Transverse colon (tissue), 4 donors: ENCODE measurements around the gene MEF2D.

Source experiments
- POLR2AphosphoS5 ChIP-seq, 3 donors: sonication (generic); formaldehyde crosslinking; IDR thresholded peaks; one replicate each; pipeline ENCODE4 v1.6.1; 2016; ENCODE audit warnings: antibody characterized with exemption in 3 of 3
- TF ChIP-seq, protein P1 (sequence below), 5 experiments: fragments of 200-600 bp in 3 of 5; fragments of 450-650 bp in 2 of 5; sonication (generic) in 3 of 5; IDR thresholded peaks; 1 replicate in 2 of 5; 2 replicates in 3 of 5; pipeline ENCODE4 v1.5.1; 2016 to 2017; ENCODE audit warnings: antibody characterized with exemption in 5 of 5, inconsistent platforms in 3 of 5, mild to moderate bottlenecking in 2 of 5, moderate library complexity in 1 of 5

GRCh38 chr1:156506450-156506849 is 5.9 kb upstream of the MEF2D start:
- TF ChIP-seq, protein P1, sequence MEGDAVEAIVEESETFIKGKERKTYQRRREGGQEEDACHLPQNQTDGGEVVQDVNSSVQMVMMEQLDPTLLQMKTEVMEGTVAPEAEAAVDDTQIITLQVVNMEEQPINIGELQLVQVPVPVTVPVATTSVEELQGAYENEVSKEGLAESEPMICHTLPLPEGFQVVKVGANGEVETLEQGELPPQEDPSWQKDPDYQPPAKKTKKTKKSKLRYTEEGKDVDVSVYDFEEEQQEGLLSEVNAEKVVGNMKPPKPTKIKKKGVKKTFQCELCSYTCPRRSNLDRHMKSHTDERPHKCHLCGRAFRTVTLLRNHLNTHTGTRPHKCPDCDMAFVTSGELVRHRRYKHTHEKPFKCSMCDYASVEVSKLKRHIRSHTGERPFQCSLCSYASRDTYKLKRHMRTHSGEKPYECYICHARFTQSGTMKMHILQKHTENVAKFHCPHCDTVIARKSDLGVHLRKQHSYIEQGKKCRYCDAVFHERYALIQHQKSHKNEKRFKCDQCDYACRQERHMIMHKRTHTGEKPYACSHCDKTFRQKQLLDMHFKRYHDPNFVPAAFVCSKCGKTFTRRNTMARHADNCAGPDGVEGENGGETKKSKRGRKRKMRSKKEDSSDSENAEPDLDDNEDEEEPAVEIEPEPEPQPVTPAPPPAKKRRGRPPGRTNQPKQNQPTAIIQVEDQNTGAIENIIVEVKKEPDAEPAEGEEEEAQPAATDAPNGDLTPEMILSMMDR (IDR thresholded peaks at IDR 0.05) = no peak
- TF ChIP-seq POLR2AphosphoS5 (IDR thresholded peaks at IDR 0.05) = no peak
